HS-5 (cell line): ENCODE results near the gene ZNRF2.

Experiments used
- DNase-seq: peaks from one replicate; pipeline ENCODE4 v3.0.0-alpha.2; 2012; ENCODE audit warnings: low read depth

Gene ZNRF2

GRCh38 chr7:30322271-30323005, 38.0 kb downstream of the ZNRF2 start:
- DNase-seq = no peak

DNA sequence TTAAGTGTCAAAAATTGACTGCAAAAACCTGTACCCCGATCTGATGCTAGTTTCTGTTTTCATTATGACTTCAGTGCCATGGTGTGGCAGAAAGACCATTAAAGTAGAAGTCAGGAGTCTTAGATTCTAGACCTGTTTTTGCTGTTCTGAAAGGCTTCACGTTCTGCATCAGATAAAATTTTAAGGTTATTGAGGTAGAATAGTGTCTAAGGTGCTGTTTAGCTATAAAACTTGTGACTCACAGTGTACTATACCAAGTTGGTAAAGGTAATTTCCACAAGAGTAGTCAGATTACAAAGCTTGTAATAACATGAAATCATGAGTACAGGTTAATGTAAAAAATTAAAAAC, 38.6 kb downstream of the ZNRF2 start:
- DNase-seq = no peak

GRCh38 chr7:30327813-30328212, 43.4 kb downstream of the ZNRF2 start:
- no peak for DNase-seq

DNA sequence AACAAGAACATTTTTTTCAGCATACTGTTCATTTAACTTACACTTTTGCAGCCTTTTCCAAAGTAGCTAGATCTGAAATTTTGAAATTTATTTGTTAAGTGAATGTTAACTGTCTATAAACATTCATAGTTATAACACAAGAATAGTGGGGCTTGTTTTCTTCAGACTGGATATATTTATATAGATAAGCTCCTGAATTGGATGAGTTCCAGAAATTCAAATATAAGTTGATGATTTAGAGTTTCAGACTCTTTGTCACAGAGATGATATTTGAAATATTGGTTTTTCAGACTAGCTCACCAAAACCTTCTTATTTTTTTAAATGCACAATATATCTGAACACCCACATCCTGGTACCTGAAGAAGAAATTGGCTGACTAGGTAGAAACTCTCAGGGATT, 44.0 kb downstream of the ZNRF2 start:
- DNase-seq = no peak

DNA sequence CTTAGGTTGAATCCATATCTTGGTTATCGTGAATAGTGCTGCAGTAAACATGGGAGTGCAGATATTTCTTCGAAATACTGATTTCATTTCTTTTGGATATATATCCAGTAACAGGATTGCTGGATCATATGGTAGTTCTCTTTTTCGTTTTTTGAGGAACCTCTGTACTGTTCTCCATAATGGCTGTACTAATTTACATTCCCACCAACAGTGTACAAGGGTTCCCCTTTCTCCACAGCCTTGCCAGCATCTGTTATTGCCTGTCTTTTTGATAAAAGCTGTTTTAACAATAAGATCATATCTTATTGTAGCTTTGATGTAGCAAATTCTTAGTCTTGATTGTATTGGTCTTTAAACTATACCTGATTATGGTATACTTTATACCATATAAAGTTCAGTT, 45.3 kb downstream of the ZNRF2 start:
- no peak for DNase-seq

DNA sequence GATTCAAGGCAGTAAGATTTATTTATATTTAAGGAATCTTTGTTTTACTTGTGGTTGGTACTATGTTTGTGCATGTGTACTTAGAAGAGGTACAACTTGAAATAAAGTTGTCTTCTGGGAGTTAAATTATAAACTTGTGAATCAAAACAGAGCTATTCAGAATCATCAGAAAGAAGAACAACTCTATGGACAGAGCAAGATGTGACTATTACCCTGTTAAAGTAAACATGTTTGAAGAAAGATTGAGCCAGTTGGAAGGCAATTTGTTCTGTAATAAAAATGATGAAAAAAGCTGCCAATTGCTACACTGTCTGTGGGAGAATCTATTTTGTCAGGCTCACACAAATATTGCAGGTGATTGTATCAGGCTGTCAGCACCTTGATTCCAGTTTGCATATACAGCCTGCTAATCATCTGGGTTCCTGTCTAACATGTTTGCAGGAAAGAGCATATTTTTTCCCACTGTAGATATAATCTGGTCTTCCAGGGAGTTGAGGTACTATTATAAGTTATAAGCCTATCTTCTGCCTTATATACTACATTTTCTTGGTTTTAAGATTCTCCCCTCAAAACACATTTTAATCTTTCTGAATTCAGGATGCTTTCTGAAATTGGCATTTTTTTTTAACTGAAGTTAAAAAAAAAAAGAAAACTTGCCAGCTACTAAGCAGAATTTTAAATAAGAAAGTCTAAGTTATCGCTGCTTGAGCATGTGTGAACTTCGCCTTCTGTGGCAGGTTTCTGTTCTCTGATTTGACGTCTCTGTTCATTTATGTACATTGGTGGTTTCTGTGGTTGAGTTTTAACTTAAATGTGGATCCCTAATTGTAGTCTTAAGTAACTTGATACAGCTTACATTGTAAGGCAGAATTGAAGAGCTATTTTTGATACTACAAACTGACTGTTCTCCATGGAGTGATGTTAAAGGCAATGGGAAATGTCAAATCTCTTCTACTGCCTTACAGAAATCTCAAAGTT, 46.0 kb downstream of the ZNRF2 start:
- DNase-seq = no peak

DNA sequence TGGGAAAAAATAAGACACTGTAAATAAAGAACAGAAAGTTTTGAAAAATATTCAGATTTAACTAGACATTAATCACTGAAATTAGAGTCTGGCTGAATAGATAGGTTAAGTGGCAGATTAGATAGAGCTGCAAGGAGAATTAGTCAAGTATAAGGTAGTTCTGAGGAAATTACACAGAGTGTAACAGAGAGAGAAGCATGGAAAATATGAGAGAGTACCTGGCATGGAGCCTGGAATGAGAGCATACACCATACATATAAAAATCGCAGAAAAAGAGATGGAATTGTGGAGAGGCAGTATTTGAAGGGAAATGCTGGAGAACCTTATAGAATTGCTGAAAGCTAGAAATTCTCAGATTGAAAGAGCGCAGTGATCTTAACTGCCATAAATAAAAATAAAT, 46.9 kb downstream of the ZNRF2 start:
- no peak for DNase-seq

- no peak for DNase-seq
Measured at GRCh38 chr7:30332549-30332948, 48.2 kb downstream of the ZNRF2 start.

DNA sequence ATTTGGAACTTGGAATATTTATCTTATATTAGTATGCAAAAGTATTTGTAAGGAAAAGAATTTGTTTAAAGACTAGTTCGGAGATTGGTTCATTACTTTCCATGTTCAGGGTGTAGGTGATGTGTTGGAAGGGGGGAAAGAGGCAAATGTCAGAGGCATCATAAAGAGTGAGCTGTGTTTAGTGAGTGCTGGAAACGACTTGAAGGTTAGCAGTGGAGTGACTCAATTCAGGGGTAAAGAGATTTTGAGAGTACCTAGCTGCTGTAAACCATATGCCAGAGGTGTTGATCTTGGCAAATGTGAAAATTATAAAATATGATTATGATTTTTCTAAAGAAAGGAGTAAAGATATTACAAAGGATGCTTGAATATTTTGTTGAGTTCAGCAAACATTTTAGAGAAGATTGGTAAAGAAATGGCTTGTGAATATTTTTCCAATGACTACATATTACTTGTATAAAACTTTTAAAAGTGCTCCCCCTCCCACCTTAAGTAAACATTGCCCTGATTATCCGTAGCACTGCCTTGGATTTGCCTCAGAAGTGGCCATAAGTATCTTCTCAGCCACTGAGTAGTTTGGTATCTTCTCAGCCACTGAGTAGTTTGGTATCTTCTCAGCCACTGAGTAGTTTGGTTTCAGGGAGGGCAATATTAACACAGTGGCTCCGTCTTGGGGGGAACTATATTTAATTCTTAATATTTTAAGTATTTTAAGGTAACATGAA, 51.5 kb downstream of the ZNRF2 start:
- DNase-seq = no peak

DNA sequence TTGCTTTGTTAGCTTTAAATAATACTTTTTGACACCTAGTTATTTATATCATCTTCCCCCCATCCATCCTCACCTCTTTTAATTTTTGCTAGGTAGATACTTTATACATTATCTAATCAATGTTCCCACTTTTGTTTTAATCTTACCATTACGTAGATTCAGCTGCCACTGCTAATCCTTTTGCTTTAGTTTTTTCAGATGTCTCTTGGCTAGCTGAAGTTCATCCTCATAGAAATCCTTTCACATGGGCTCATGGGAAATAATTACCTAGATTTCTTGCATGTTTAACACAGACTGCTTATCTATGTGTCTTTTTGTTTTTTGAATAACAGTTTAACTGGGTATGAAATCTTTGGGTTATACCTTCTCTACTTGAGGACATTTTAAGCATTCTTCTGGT, 60.1 kb downstream of the ZNRF2 start:
- no peak for DNase-seq

DNA sequence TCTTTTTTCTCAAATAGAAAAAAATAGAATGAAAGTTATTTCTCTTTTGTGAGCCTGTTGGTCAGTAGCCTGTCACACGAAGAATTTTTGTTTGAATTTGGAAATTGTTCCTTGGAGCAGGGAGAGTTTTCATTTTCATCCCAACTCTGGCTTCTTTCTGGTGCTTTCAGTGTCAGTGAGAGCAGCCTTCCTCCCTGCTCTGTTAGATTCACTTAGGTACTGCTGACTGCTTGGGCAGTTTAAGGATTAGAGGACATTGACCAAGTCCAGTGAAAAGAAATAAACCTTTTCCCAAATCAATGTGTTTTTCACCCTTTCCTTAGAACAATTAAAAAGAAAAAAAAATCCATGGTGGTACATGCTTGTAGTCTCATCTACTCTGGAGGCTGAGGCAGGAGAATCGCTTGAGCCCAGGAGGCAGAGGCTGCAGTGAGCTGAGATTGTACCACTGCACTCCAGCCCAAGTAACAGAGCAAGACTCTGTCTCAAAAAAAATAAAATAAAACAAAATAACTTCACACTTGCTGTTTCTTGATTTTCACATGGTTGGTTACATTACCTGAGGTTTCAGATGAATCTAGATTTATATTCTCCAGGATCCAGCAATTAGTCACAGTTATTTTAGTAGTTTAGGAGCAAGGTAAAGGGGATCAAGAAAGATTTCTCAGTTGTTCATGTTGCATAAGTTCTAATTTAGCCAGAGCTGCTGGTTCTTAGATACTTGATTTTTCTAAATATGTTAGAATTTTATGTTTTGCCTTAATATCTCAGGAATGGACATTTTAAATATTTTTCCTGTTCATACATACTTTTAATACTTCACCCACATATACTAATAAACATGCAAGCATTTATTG, 63.1 kb downstream of the ZNRF2 start:
- DNase-seq = no peak

DNA sequence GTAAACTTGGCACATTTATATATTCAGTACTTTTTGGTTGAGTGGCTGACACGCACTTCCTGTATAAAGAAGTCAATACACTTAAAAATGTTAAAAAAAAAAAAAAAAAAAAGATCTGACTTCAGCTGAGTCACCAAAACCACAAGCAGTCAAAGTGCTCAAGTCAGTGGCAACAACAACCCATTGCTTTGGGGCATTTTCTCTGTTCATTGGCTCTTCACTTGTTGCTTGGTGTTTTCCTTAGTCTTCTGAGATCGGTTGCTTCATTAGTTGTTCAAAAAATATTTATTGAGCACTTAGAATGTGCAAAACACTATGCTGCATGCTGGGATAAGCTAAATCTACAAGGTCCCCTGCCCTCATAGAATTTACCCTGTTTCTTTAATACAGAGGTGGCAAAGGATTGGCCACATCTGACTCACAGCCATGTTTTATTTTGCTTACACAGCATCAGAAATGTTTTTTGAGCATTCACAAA, 63.7 kb downstream of the ZNRF2 start:
- DNase-seq = peak; percentile 86

GRCh38 chr7:30349170-30349569, 64.8 kb downstream of the ZNRF2 start:
- DNase-seq = no peak

GRCh38 chr7:30349816-30350215, 65.4 kb downstream of the ZNRF2 start:
- DNase-seq = no peak

DNA sequence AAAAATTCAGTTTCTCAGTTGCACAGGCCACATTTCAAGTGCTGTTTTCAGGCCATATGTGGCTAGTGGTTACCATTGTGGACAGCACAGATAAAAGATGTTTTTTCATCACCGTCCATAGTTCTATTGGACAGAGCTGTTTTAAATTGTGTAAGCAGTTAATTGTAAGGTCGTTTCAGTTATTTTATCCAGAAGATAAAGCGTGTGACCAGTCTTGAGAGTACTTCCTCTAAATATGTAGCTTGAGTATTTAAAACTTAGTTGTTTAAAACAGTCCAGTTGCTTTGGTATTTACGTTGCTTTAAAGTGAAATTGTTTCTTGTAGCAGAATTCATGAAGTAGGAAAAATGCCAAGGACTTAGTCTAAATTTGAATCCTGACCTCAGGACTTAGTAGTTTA, 66.9 kb downstream of the ZNRF2 start:
- no peak for DNase-seq

GRCh38 chr7:30351724-30352123, 67.3 kb downstream of the ZNRF2 start:
- DNase-seq = no peak

DNA sequence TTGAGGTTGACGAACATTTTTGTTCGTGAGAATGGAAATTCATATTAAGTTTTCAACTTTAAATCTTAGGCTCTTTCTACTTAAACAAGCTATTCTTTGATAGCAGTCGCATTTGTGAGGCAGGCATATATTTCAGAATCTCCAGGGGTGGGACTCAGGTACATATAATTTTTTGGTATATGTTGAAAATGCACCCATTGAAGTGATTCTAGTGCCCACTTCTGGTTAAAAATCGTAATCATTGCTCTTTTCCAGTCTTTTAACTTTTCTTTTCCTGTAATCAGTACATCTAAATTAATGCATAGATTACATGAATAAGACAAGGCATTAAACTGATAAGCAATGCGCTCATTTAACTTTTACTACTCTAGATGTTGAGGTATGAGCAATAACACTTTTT, 67.8 kb downstream of the ZNRF2 start:
- no peak for DNase-seq

DNA sequence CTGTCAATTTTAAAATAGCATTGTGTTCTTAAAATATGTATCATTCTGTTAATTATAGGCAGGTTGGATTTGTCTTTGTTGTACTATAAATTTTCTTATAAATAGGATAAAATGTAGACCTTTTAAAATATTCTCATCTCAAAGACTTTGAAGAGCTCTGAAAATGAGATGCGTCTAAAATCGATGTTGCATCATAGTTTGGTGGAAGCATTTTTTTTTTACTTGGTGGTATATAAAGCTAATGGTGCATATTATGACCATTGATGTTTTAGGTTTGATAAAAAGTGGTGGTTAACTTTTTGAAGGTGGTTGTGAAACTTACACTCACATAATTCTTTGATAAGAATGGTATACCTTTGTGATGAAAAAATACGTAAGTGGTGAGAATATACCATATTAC, 69.1 kb downstream of the ZNRF2 start:
- DNase-seq = no peak

DNA sequence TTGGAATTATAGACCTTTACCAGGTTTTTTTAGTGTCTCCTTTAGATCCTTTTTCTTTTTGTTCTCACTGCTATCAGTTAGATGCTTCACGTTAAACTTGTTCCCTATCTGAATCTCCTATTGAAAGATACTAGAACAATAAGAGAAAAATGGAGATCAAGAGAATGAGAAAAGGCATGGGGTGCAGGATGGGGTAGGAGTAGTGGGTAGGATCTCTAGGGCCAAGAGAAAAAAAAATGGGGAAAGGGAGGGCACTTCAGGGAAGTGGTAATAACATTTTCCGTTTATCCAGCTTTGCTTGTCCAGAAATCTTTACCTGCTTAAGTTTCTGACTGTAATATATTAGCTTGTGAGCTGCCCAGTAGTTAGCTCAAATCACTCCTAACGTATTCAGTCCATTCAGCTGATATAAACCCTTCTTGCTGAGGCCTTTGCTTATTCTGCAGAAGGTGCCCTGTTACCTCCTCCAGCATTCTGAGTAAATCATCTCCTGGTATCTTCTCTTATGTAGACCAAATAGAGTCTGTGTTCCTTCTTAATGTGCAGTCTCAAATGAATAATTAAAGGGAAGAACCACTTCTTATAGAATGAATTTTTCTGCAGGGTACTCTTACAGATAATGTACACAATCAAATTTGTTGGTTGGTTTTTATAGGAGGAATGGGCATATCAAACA, 69.7 kb downstream of the ZNRF2 start:
- DNase-seq = no peak

GRCh38 chr7:30354791-30355190, 70.4 kb downstream of the ZNRF2 start:
- no peak for DNase-seq

GRCh38 chr7:30359957-30360356, 75.6 kb downstream of the ZNRF2 start:
- DNase-seq = no peak
